GM12878 (cell line): ENCODE results near the gene PTGR3. TPM values are rescaled to one million over a fixed set of nuclear protein-coding genes. Genes with fewer than 3 reads are reported as not detected.

ENCODE experiments used
- ATAC-seq: fragments of 200-7000 bp; cut with Tn5 transposase; 3 replicates; pipeline ENCODE4 v1.9.1; 2020; ENCODE audit warnings: mild to moderate bottlenecking, moderate library complexity
- BruUV-seq: library from RNA; stranded (reverse); fragments of 400-500 nt; replicated peaks from 2 replicates; lab custom pipeline; 2021; lab: Mats Ljungman, UMichigan
- CTCF ChIA-PET: fragments of 300-600 bp; sonication (Branson Sonifier 250); formaldehyde crosslinking; extraction: SDS; loops from one replicate; lab custom pipeline; 2021; ENCODE audit warnings: inconsistent platforms; lab: Yijun Ruan, JAX
- POLR2A ChIA-PET: fragments of 350-600 bp; formaldehyde crosslinking; extraction: SDS; loops from one replicate; lab custom pipeline; 2021; ENCODE audit warnings: inconsistent platforms; lab: Charles Lee
- RAD21 ChIA-PET: fragments of 300-600 bp; sonication (Branson Sonifier 250); formaldehyde crosslinking; loops from one replicate; lab custom pipeline; 2023; ENCODE audit warnings: antibody characterized with exemption; ENCODE audit not compliant: unreplicated experiment; lab: Charles Lee
- SMC1A ChIA-PET: fragments of 300-600 bp; sonication (Branson Sonifier 250); formaldehyde crosslinking; loops from one replicate; lab custom pipeline; 2023; ENCODE audit not compliant: unreplicated experiment, uncharacterized antibody; lab: Charles Lee
- DNase-seq: peaks from one replicate; pipeline ENCODE4 v3.0.0-alpha.2; 2011; ENCODE audit warnings: low read depth, low spot score
- FAIRE-seq: peaks from 3 replicates; lab custom pipeline; 2011; peaks lifted over from hg19 to GRCh38; lab: Jason Lieb, UNC
- H2AFZ ChIP-seq: 2 replicates; pipeline ENCODE4 v1.6.0; 2011; ENCODE audit warnings: low read depth, low read length, control low read depth; ENCODE audit not compliant: control insufficient read depth
- H3K27ac ChIP-seq: 2 replicates; pipeline ENCODE4 v1.5.1; 2011; ENCODE audit warnings: control low read depth; ENCODE audit not compliant: control insufficient read depth, insufficient read depth
- H3K27me3 ChIP-seq, 2 experiments: replicated peaks in 1 of 2; 2 replicates each; pipeline versions ENCODE4 v1.6.0 to v1.6.1; 2011; ENCODE audit warnings: low read length in 1 of 2; ENCODE audit not compliant: control insufficient read depth in 2 of 2, insufficient read depth in 2 of 2
- H3K36me3 ChIP-seq, 2 experiments: 2 replicates each; pipeline ENCODE4 v1.5.1; 2011; ENCODE audit warnings: low read length in 1 of 2; ENCODE audit not compliant: control insufficient read depth in 2 of 2, insufficient read depth in 2 of 2
- H3K4me1 ChIP-seq: 2 replicates; pipeline ENCODE4 v1.6.1; 2011; ENCODE audit warnings: mild to moderate bottlenecking, low read length, moderate library complexity, mixed read lengths; ENCODE audit not compliant: control insufficient read depth, insufficient read depth
- H3K4me2 ChIP-seq: 2 replicates; pipeline ENCODE4 v1.6.0; 2011; ENCODE audit warnings: control low read depth; ENCODE audit not compliant: control insufficient read depth, insufficient read depth
- H3K4me3 ChIP-seq: fragments of 200-600 bp; sonication (generic); 2 replicates; pipeline ENCODE4 v1.5.1; 2016
- H3K79me2 ChIP-seq: 2 replicates; pipeline ENCODE4 v1.6.0; 2011; ENCODE audit warnings: low read length; ENCODE audit not compliant: control insufficient read depth, insufficient read depth
- H3K9ac ChIP-seq: 2 replicates; pipeline ENCODE4 v1.8.0; 2011; ENCODE audit warnings: low read length, control low read depth, mixed read lengths; ENCODE audit not compliant: control insufficient read depth, insufficient read depth
- H3K9me3 ChIP-seq: replicated peaks from 3 replicates; pipeline ENCODE4 v1.5.1; 2011; ENCODE audit warnings: mild to moderate bottlenecking, low read length; ENCODE audit not compliant: control insufficient read depth, insufficient read depth
- H4K20me1 ChIP-seq: 2 replicates; pipeline ENCODE4 v1.6.0; 2011; ENCODE audit not compliant: control insufficient read depth, insufficient read depth
- BCL3 ChIP-seq: IDR thresholded peaks from 2 replicates; pipeline ENCODE4 v1.6.1; 2011; ENCODE audit warnings: borderline replicate concordance, low read depth, mild to moderate bottlenecking, moderate library complexity, low read length; ENCODE audit not compliant: insufficient read depth, poor library complexity, severe bottlenecking
- NFIC ChIP-seq: IDR thresholded peaks from 2 replicates; pipeline ENCODE4 v1.6.1; 2012; ENCODE audit warnings: low read depth, mild to moderate bottlenecking, inconsistent platforms, low read length, moderate library complexity
- NRF1 ChIP-seq: conservative IDR thresholded peaks from 2 replicates; pipeline ENCODE4 v1.6.1; 2011; ENCODE audit warnings: mild to moderate bottlenecking, low read depth, low read length, improper control_type of control experiment
- SIN3A ChIP-seq: IDR thresholded peaks from 2 replicates; pipeline ENCODE4 v1.6.1; 2012; ENCODE audit warnings: low read depth, low read length, improper control_type of control experiment
- SP1 ChIP-seq: IDR thresholded peaks from one replicate; pipeline ENCODE4 v1.6.1; 2011; ENCODE audit warnings: low read depth, low read length
- SPI1 ChIP-seq: IDR thresholded peaks from 2 replicates; pipeline ENCODE4 v1.6.1; 2011; ENCODE audit warnings: low read depth, mild to moderate bottlenecking, low read length, moderate library complexity, borderline replicate concordance; ENCODE audit not compliant: insufficient read depth
- SRF ChIP-seq, 2 experiments: IDR thresholded peaks; 2 replicates each; pipeline ENCODE4 v1.6.1; 2011; ENCODE audit warnings: low read depth in 2 of 2, low read length in 2 of 2, mild to moderate bottlenecking in 1 of 2, moderate library complexity in 1 of 2
- SUZ12 ChIP-seq: fragments of 200-600 bp; sonication (generic); IDR thresholded peaks from one replicate; pipeline ENCODE4 v1.6.1; 2018; ENCODE audit warnings: antibody characterized with exemption, mild to moderate bottlenecking; ENCODE audit not compliant: unreplicated experiment
- TARDBP ChIP-seq: IDR thresholded peaks from 2 replicates; pipeline ENCODE4 v1.6.1; 2016; ENCODE audit warnings: borderline replicate concordance
- USF1 ChIP-seq: IDR thresholded peaks from 2 replicates; pipeline ENCODE4 v1.6.1; 2011; ENCODE audit warnings: borderline replicate concordance, low read depth, mild to moderate bottlenecking, moderate library complexity, mixed read lengths, low read length; ENCODE audit not compliant: insufficient read depth; ENCODE audit errors: extremely low read length
- ZNF217 ChIP-seq: fragments of 450-650 bp; IDR thresholded peaks from 2 replicates; pipeline ENCODE4 v1.6.1; 2017; ENCODE audit warnings: antibody characterized with exemption, mild to moderate bottlenecking
- ZNF274 ChIP-seq: IDR thresholded peaks from one replicate; pipeline ENCODE4 v1.8.0; 2011; ENCODE audit not compliant: insufficient read length, insufficient read depth
- ZNF384 ChIP-seq: IDR thresholded peaks from 2 replicates; pipeline ENCODE4 v1.6.1; 2012; ENCODE audit warnings: low read depth, mild to moderate bottlenecking, low read length, improper control_type of control experiment, borderline replicate concordance
- ZNF687 ChIP-seq: fragments of 450-650 bp; IDR thresholded peaks from 2 replicates; pipeline ENCODE4 v1.6.1; 2017; ENCODE audit warnings: mild to moderate bottlenecking, moderate library complexity
- WGBS: methylation state at CpG from one replicate; pipeline ENCODE4 v1.1.6; 2016; ENCODE audit warnings: low lambda C conversion rate; ENCODE audit not compliant: insufficient replicate concordance, insufficient coverage; ENCODE audit errors: missing lambda C conversion rate; 5-methylcytosine and 5-hydroxymethylcytosine counted together
- in situ Hi-C: fragments of 300-500 bp; cut with MboI; formaldehyde crosslinking; loops from 9 replicates; pipeline ENCODE4 v1.14.3; 2018; ENCODE audit warnings: mixed read lengths
- intact Hi-C: fragments of 100-400 bp; cut with micrococcal nuclease; formaldehyde crosslinking; loops from one replicate; pipeline ENCODE4 v1.14.2; 2022; ENCODE audit not compliant: unreplicated experiment
- polyA plus RNA-seq, 11 experiments: library from polyadenylated mRNA; depleted of rRNA in 4 of 11; unstranded in 6 of 11; stranded (reverse) in 5 of 11; fragments of >200 nt; fragmentation: Nextera tagmentation in 4 of 11; fragmentation: Illumina TruSeq in 1 of 11; extraction: Ambion mirVana in 4 of 11; extraction: Trizol in 1 of 11; gene quantifications; 1 replicate in 1 of 11; 2 replicates in 10 of 11; pipeline versions ENCODE4 v1.2.1 to v1.2.3, GENCODE V29; 2011 to 2016; ENCODE audit warnings: inconsistent platforms in 2 of 11, missing spikeins in 2 of 11, low read depth in 1 of 11
- total RNA-seq, 4 experiments: library from RNA; depleted of rRNA in 3 of 4; stranded (reverse); fragments of >200 nt in 3 of 4; fragmentation: Illumina TruSeq in 1 of 4; extraction: Trizol in 1 of 4; gene quantifications; 2 replicates each; pipeline versions ENCODE4 v1.2.1 to v1.2.3, GENCODE V29; 2013 to 2021

Gene PTGR3
- total and polyA plus RNA-seq, 10 of the 15 experiments (the other 5 are each of a cell fraction or from before 2014, with no cell fraction given), result 6.2 to 69.8 (median 21.9) TPM

GRCh38 chr18:75206452-75207309, 2.3 kb downstream of the PTGR3 start:
- Histone ChIP-seq H3K27ac (peak overlapping the region; percentile 86; the same call in 1 of the 2 replicates), H2AFZ (no peak overlapping the region), H3K4me2 (peak overlapping the region; percentile 76), H3K9me3 (no peaks in the 10 kb centered on the region), H4K20me1 (no peaks in the 10 kb centered on the region), H3K79me2 (peaks cover 55% of the 10 kb centered on the region), H3K4me1 (no peaks in the 10 kb centered on the region), H3K36me3 (peaks cover 1 to 3% of the 10 kb centered on the region in 2 experiments; a peak in 2 of 4 replicates), H3K27me3 (no peaks in the 10 kb centered on the region), H3K4me3 (peak overlapping the region; percentile 96), H3K9ac (peak overlapping the region; percentile 83)
- no peak for DNase-seq
- BruUV-seq, result TSS peak; percentile 61
- ChIA-PET SMC1A (interaction anchor here (0.7 kb wide), 1 partner anchor 34 kb away, joined by 3 read pairs; no protein-coding TSS in a partner anchor), CTCF (interaction anchor here (1.1 kb wide), 1 partner anchor 34 kb away, joined by 4 read pairs; no protein-coding TSS in a partner anchor), RAD21 (interaction anchor here (0.8 kb wide), 1 partner anchor 34 kb away, joined by 3 read pairs; no protein-coding TSS in a partner anchor), POLR2A (no interaction called here)
- TF ChIP-seq NRF1 (no peak), SUZ12 (no peak), SIN3A (no peak), BCL3 (no peak), SRF (IDR thresholded peaks at IDR 0.05; ENCODE audit: low read depth in 2 of 2, low read length in 2 of 2) (no peak), TARDBP (no peak), ZNF217 (no peak), NFIC (no peak), ZNF274 (no peak), ZNF384 (no peak), USF1 (no peak), ZNF687 (no peak), SP1 (no peak), SPI1 (no peak)
- no peak for ATAC-seq
- in situ Hi-C loops (loop anchor here (25.0 kb wide), 1 partner anchor 1906 kb away; no protein-coding TSS in a partner anchor), intact Hi-C loops (loop anchor here (5.0 to 10.0 kb wide), 8 partner anchors 34 to 1278 kb away; partner anchors contain the start of genes CNDP2, FBXO15 and TIMM21)
- no peak for FAIRE-seq
- 85% methylated on average over 14 of the region's 14 CpGs for WGBS
